ENCODE results near the gene RASGRP2. TPM values are rescaled to one million over a fixed set of nuclear protein-coding genes. Genes with fewer than 3 reads are reported as not detected.

Gene RASGRP2
- total RNA-seq, 2 experiments from 2014 or later, result 668 to 672 TPM

GRCh38 chr11:64715756-64716472 lies 28.0 kb downstream of the RASGRP2 start:
- Histone ChIP-seq H3K4me3 (ENCODE audit: low read length) (no peak overlapping the region), H3K4me1 (ENCODE audit: insufficient read depth, low read length) (peaks cover 11% of the 10 kb centered on the region), H3K36me3 (ENCODE audit: insufficient read depth, low read length) (no peaks in the 10 kb centered on the region), H3K27me3 (ENCODE audit: control insufficient read depth in 1 of 2, insufficient read depth in 2 of 2, low read length in 2 of 2) (peaks cover 54 to 57% of the 10 kb centered on the region in 2 experiments), H3K27ac (ENCODE audit: low read depth in 1 of 2, low read length in 2 of 2) (no peak overlapping the region), H3K9me3 (ENCODE audit: control insufficient read depth in 1 of 2, insufficient read depth in 1 of 2, low read length in 2 of 2) (peaks cover 0 to 26% of the 10 kb centered on the region in 2 experiments)
- Mint-ChIP-seq H3K4me1 (ENCODE audit: low read depth) (peaks cover 10% of the 10 kb centered on the region), H3K27ac (no peak overlapping the region), H3K36me3 (ENCODE audit: low read depth) (no peaks in the 10 kb centered on the region), H3K9me3 (no peaks in the 10 kb centered on the region), H3K27me3 (peaks cover 87% of the 10 kb centered on the region), H3K4me3 (no peak overlapping the region)
- no peak for TF ChIP-seq CTCF (IDR thresholded peaks at IDR 0.05)
- intact Hi-C loops (cut with DNase I, micrococcal nuclease), result no loop called here
- no peak for DNase-seq
- CTCF ChIA-PET, result no interaction called here
- POLR2A ChIA-PET, result interaction anchor here (0.5 kb wide), 1 partner anchor 45 kb away, joined by 3 read pairs; no protein-coding TSS in a partner anchor
- ATAC-seq (ENCODE audit: poor library complexity), result no peak

GRCh38 chr11:64715110-64715509 lies 28.8 kb downstream of the RASGRP2 start:
- Histone ChIP-seq H3K4me3 (ENCODE audit: low read length) (no peak overlapping the region), H3K4me1 (ENCODE audit: insufficient read depth, low read length) (peaks cover 11% of the 10 kb centered on the region), H3K27me3 (ENCODE audit: control insufficient read depth in 1 of 2, insufficient read depth in 2 of 2, low read length in 2 of 2) (peaks cover 58 to 63% of the 10 kb centered on the region in 2 experiments), H3K9me3 (ENCODE audit: control insufficient read depth in 1 of 2, insufficient read depth in 1 of 2, low read length in 2 of 2) (peaks cover 0 to 28% of the 10 kb centered on the region in 2 experiments), H3K36me3 (ENCODE audit: insufficient read depth, low read length) (no peaks in the 10 kb centered on the region), H3K27ac (ENCODE audit: low read depth in 1 of 2, low read length in 2 of 2) (no peak overlapping the region)
- Mint-ChIP-seq H3K36me3 (ENCODE audit: low read depth) (no peaks in the 10 kb centered on the region), H3K27ac (no peak overlapping the region), H3K27me3 (peaks cover 87% of the 10 kb centered on the region), H3K4me1 (ENCODE audit: low read depth) (peaks cover 14% of the 10 kb centered on the region), H3K9me3 (no peaks in the 10 kb centered on the region), H3K4me3 (no peak overlapping the region)
- no peak for DNase-seq
- no peak for TF ChIP-seq CTCF (IDR thresholded peaks at IDR 0.05)
- ATAC-seq (ENCODE audit: poor library complexity), result no peak
- CTCF ChIA-PET, result interaction anchor here (1.8 kb wide), 1 partner anchor 12 kb away, joined by 4 read pairs; no protein-coding TSS in a partner anchor
- POLR2A ChIA-PET, result no interaction called here
- intact Hi-C loops (cut with DNase I, micrococcal nuclease), result no loop called here

- POLR2A ChIA-PET, result no interaction called here
- peaks cover 58 to 67% of the 10 kb centered on the region in 2 experiments for H3K27me3 ChIP-seq (ENCODE audit: control insufficient read depth in 1 of 2, insufficient read depth in 2 of 2, low read length in 2 of 2)
- no peaks in the 10 kb centered on the region for H3K36me3 Mint-ChIP-seq (ENCODE audit: low read depth)
- TF ChIP-seq CTCF (IDR thresholded peaks at IDR 0.05), result no peak
- no peaks in the 10 kb centered on the region for H3K9me3 Mint-ChIP-seq
- CTCF ChIA-PET, result interaction anchor here (1.8 kb wide), 1 partner anchor 11 kb away, joined by 4 read pairs; no protein-coding TSS in a partner anchor
- H3K4me3 Mint-ChIP-seq, result peak overlapping the region; percentile 54
- no peak overlapping the region for H3K27ac Mint-ChIP-seq
- ATAC-seq (ENCODE audit: poor library complexity) (no peak), DNase-seq (no peak)
- no peak overlapping the region for H3K4me3 ChIP-seq (ENCODE audit: low read length)
- intact Hi-C loops (cut with DNase I, micrococcal nuclease), result no loop called here
- peaks cover 0 to 28% of the 10 kb centered on the region in 2 experiments for H3K9me3 ChIP-seq (ENCODE audit: control insufficient read depth in 1 of 2, insufficient read depth in 1 of 2, low read length in 2 of 2)
- H3K4me1 ChIP-seq (ENCODE audit: insufficient read depth, low read length), result peaks cover 11% of the 10 kb centered on the region
- peaks cover 87% of the 10 kb centered on the region for H3K27me3 Mint-ChIP-seq
- peaks cover 14% of the 10 kb centered on the region for H3K4me1 Mint-ChIP-seq (ENCODE audit: low read depth)
- H3K27ac ChIP-seq (ENCODE audit: low read depth in 1 of 2, low read length in 2 of 2), result no peak overlapping the region
- no peaks in the 10 kb centered on the region for H3K36me3 ChIP-seq (ENCODE audit: insufficient read depth, low read length)
Observed at GRCh38 chr11:64714666-64715065, 29.3 kb downstream of the RASGRP2 start.

Data from CD4-positive, alpha-beta T cell (primary cell).